Left cardiac atrium (tissue), 4 donors: Measurements from ENCODE around the gene EIF4G2. TPM values are rescaled to one million over a fixed set of nuclear protein-coding genes. Genes with fewer than 3 reads are reported as not detected.

Experiments
- ATAC-seq, 2 donors: fragments of 200-7000 bp; cut with Tn5 transposase; one replicate each; pipeline ENCODE4 v1.9.1; 2020; ENCODE audit warnings: mild to moderate bottlenecking in 2 of 2, moderate library complexity in 2 of 2
- DNase-seq: peaks from one replicate; pipeline ENCODE4 v3.0.0-alpha.2; 2020
- intact Hi-C, 2 donors: fragments of 100-400 bp; cut with DNase I; formaldehyde crosslinking; loops; one replicate each; pipeline versions ENCODE4 v1.14.1 to v1.15.1; 2022 to 2023
- total RNA-seq, 2 donors: library from RNA; stranded (reverse); fragmentation: NEBNext Ultra II Directional; extraction: Animal tissue kit (Norgen Biotek cat#: 25700); gene quantifications; one replicate each; pipeline ENCODE4 v1.2.1, GENCODE V29; 2021
- donor health status: DM: no; HTN: yes; CAD: no.
- donor health status: DM: no; HTN: yes; CAD: no; lungs with severe emphysema.
- donor health status: DM: yes; HTN: yes; CAD: no.
- donor health status: Dilated cardiomyopathy.

The EIF4G2 gene
- total RNA-seq, 2 donors from 2014 or later: 665 to 793 TPM

DNA sequence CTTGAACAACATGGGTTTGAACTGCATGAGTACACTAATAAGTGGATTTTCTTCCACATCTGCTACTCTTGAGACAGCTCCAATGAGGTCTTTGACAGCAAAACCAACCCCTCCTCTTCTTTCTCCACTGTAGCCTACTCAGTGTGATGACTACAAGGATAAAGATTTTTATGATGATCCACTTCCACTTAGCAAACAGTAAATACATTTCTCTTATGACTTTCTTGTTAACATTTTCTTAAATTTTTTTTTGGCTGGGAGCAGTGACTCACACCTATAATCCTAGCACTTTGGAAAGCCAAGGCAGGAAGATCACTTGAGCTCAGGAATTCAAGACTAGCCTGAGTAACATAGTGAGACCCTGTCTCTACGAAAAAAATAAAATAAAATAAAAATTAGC lies 9.9 kb upstream of the EIF4G2 start:
- DNase-seq (no peak), ATAC-seq (no peak)
- intact Hi-C loops: no loop called here

- ATAC-seq (no peak), DNase-seq (no peak)
- intact Hi-C loops: no loop called here
These were observed 5.2 kb upstream of the EIF4G2 start for GRCh38 chr11:10813945-10814344.

- intact Hi-C loops: loop anchor here (5.0 kb wide), 2 partner anchors 48 to 93 kb away; partner anchors contain the start of gene ZBED5 (in 1 of the 2)
- DNase-seq (no peak), ATAC-seq (peak; percentile 19 to 43)
These were observed 841 bp upstream of the EIF4G2 start for GRCh38 chr11:10809373-10810160.

GRCh38 chr11:10808235-10808552 lies 532 bp downstream of the EIF4G2 start:
- DNase-seq: no peak
- intact Hi-C loops: loop anchor here (1.0 to 5.0 kb wide), 3 partner anchors 49 to 94 kb away; partner anchors contain the start of gene ZBED5 (in 2 of the 2)
- ATAC-seq: no peak

DNA sequence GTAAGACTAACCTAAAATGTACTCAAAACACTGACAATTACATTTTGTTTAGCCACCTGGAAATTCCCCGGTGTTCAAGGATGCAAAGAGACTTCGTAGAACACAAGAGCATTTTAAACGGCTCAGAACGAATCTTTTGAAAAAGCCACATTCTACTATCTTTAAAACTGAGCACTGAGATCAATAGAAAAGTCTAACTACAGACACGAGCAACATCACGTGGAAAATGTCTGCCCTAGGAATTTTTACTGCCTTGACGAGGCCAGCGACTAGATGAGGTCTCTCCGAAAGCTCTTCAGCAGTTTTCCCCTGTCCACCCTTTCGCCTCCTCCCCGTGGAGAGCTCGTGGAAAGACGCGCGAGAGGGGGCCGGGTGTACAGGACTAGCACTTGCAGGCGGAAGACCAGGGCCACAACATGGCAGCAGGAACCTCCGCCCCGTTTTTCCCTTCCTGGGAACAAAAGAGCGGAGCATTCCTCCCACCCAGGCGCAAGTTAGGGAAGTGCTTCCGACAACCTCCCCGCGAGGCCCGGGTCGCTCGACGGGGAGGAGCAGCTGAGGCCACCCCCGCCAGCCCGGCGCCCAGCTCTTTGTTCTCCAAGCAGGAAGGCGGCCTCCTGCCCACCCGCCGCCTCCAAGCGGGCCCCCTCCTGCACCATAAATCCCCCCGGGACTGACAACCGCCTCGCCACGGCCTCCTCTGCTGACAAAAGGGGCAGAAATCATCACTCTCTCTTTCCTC lies 1.1 kb downstream of the EIF4G2 start:
- DNase-seq (peak; percentile 78), ATAC-seq (peak; percentile 35 to 56)
- intact Hi-C loops: loop anchor here (1.0 to 5.0 kb wide), 3 partner anchors 50 to 95 kb away; partner anchors contain the start of gene ZBED5 (in 2 of the 2)

DNA sequence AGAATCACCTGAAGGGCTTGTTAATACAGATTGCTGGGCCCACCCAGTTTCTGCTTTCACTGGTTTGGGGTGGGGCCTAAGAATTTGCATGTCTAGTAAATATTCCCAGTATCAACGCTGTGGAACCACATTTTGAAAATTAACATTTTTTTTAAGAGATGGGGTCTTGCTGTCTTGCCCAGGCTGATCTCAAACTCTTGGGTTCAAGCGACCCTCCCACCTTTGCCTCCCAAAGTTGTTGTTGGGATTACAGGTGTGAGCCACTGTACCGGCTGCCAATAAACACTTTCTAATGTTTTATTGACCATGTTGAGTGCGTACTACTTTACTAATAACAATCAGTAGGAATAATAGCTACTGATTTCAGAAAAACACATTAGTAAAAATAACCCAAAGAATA lies 2.5 kb downstream of the EIF4G2 start:
- DNase-seq: no peak
- intact Hi-C loops: loop anchor here (5.0 kb wide), 2 partner anchors 51 to 96 kb away; partner anchors contain the start of gene ZBED5 (in 1 of the 2)
- no peak for ATAC-seq

- intact Hi-C loops: loop anchor here (5.0 kb wide), 2 partner anchors 52 to 97 kb away; partner anchors contain the start of gene ZBED5 (in 1 of the 2)
- no peak for DNase-seq
- no peak for ATAC-seq
These were observed 3.0 kb downstream of the EIF4G2 start for GRCh38 chr11:10805741-10806140.

- intact Hi-C loops: no loop called here
- DNase-seq (no peak), ATAC-seq (no peak)
These were observed 5.0 kb downstream of the EIF4G2 start for GRCh38 chr11:10803676-10804075.

GRCh38 chr11:10800292-10800691 lies 8.4 kb downstream of the EIF4G2 start:
- ATAC-seq: no peak
- intact Hi-C loops: no loop called here

DNA sequence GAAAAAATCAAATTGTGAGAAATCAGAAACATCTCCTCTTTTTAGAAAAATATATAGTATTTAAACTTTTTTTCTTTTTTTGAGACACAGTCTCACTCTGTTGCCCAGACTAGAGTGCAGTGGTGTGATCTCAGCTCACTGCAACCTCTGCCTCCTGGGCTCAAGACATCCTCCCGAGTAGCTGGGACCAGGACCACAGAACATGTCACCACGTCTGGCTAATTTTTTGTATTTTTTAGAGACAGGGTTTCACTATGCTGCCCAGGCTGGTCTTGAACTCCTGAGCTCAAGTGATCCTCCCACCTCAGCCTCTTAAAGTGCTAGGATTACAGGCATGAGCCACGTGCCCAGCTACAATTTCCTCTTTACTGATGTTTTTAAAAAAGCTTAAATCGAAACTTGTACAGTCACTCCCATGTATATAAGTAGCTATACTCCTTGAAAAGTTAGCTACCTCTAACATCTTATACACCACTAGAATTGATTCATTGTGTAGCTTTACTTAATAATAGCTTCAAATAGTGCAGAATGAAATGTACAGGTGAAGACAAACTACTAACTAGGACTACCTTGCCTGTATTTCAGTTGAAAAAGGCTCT lies 10.3 kb downstream of the EIF4G2 start:
- ATAC-seq (no peak), DNase-seq (no peak)
- intact Hi-C loops: loop anchor here in 1 of 2 donors (10.0 kb wide), 1 partner anchor 106 kb away; no protein-coding TSS in a partner anchor

More at GRCh38 chr11:10800292-10800691, 8.4 kb downstream of the EIF4G2 start:
- DNase-seq: no peak

GRCh38 chr11:10797531-10797930 lies 11.2 kb downstream of the EIF4G2 start:
- intact Hi-C loops: loop anchor here in 1 of 2 donors (10.0 kb wide), 1 partner anchor 107 kb away; no protein-coding TSS in a partner anchor
- ATAC-seq (no peak), DNase-seq (no peak)

DNA sequence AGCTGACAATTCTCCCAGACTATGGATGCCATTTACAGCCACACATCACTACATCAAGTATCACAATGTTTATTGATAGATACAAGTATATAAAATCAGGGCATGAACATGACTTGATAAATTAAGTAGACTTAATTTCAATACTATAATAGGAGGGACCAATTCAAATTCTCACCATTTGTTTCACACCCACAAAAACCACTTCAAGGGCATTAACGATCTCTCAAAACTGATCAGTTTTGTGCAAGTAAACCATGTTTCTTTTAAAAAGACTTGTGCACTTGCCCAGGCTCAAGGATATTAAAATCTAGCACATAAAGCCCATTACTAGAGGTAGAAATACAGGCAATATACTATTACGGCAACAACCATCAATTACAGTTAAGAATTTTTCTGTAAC lies 11.7 kb downstream of the EIF4G2 start:
- DNase-seq: no peak
- intact Hi-C loops: loop anchor here in 1 of 2 donors (10.0 kb wide), 1 partner anchor 108 kb away; no protein-coding TSS in a partner anchor
- no peak for ATAC-seq

- no peak for ATAC-seq
- intact Hi-C loops: loop anchor here in 1 of 2 donors (10.0 kb wide), 1 partner anchor 109 kb away; no protein-coding TSS in a partner anchor
- DNase-seq: no peak
These were observed 12.5 kb downstream of the EIF4G2 start for GRCh38 chr11:10796191-10796590.

DNA sequence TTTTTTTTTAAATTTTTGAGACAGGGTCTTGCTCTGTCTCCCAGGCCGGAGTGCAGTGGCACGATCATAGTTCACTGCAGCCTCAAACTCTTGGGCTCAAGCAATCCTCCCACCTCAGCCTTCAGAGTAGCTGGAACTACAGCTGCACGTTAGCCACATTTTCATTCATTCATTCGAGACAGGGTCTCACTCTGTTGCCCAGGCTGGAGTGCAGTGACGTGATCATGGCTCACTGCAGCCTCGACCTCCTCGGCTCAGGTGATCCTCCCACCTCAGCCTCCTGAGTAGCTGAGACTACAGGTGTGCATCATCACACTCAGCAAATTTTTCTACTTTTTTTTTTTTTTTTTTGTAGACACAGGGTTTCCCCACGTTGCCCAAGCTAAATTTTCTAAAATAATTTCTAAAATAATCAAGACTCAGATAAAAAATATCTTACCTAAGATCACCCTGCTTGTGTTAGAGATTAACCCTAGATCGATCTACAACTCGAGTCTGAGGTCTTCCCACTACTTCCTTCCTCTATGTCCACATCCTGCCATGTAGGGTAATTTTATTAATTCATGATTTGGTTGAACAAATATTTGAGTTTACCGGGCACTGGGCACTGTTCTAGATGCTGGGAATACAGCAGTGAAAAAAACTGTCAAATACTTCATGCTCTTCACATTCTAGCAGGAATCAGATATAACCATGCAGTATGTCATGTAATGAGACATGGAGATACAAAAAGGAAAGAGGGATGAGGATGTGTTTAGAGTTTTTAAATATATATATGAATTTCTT lies 15.1 kb downstream of the EIF4G2 start:
- no peak for ATAC-seq
- intact Hi-C loops: loop anchor here (2.0 to 10.0 kb wide), 4 partner anchors 111 to 229 kb away; no protein-coding TSS in a partner anchor
- DNase-seq: no peak

DNA sequence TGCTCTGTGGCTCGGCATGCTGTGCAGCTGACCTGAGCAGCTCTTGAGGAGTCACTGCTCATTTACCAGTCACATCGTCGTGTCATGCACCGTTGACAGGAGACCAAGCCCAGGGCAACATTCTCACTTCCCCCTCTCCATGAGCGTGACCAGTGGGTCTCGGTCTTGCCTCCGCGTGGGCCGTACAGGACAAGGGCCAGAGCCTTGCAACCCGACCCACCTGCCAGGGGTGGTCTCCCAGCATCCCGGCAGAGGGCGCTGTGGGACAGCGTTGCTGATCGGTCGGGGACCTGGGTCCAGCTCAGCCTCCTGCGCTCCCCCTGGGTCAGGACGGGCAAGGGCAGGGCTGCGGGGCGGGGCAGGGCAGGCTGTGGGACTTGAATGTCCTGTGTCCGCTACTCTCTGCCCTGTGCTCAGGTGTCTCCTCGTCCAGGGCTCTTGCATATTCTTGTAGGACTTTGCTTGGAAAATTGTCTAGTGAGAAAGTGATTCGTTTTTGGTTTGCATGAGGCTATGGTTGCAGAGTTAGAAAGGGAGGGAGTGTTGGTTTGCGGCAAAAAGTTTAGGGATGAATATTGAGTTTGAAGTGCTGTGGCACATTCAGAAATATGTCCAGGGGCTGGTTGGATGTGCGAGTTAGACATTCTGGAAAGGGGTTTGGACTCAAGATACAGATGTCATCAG lies 16.2 kb downstream of the EIF4G2 start:
- ATAC-seq (peak; percentile 92 to 98), DNase-seq (peak; percentile 91)
- intact Hi-C loops: loop anchor here (2.0 to 10.0 kb wide), 4 partner anchors 112 to 230 kb away; no protein-coding TSS in a partner anchor

GRCh38 chr11:10786451-10786850 lies 22.3 kb downstream of the EIF4G2 start:
- DNase-seq: no peak
- ATAC-seq: no peak
- intact Hi-C loops: no loop called here

DNA sequence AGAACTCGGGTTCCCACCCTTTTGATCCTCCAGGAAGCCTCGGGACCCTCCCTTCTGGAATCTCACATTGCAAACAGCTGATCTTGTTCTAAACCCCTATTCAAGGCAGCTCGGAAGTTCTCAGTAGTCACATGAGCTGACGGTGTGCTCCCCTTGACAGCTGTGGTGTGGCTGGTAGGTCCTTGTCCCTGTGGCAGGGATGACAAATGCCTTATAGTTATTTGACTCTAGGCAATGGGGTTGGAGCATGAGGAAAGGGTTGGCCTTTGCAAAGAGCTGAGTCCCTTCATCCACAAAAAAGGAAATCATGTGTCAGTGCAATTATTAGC lies 23.6 kb downstream of the EIF4G2 start:
- ATAC-seq (no peak), DNase-seq (no peak)
- intact Hi-C loops: no loop called here
